Thyroid gland (tissue), 4 donors: ENCODE measurements around the gene CYBC1.

Source experiments
- POLR2A ChIP-seq, 2 donors: fragments of 450-650 bp; IDR thresholded peaks; one replicate each; pipeline ENCODE4 v1.6.1; 2017; ENCODE audit warnings: antibody characterized with exemption in 2 of 2, mild to moderate bottlenecking in 2 of 2, moderate library complexity in 1 of 2
- TF ChIP-seq, protein P1 (sequence below), 6 experiments: fragments of 200-600 bp in 3 of 6; fragments of 450-650 bp in 3 of 6; sonication (generic) in 3 of 6; IDR thresholded peaks; one replicate each; pipeline ENCODE4 v1.5.1; 2016 to 2019; ENCODE audit warnings: antibody characterized with exemption in 6 of 6, mild to moderate bottlenecking in 2 of 6, inconsistent platforms in 1 of 6, moderate library complexity in 1 of 6

DNA sequence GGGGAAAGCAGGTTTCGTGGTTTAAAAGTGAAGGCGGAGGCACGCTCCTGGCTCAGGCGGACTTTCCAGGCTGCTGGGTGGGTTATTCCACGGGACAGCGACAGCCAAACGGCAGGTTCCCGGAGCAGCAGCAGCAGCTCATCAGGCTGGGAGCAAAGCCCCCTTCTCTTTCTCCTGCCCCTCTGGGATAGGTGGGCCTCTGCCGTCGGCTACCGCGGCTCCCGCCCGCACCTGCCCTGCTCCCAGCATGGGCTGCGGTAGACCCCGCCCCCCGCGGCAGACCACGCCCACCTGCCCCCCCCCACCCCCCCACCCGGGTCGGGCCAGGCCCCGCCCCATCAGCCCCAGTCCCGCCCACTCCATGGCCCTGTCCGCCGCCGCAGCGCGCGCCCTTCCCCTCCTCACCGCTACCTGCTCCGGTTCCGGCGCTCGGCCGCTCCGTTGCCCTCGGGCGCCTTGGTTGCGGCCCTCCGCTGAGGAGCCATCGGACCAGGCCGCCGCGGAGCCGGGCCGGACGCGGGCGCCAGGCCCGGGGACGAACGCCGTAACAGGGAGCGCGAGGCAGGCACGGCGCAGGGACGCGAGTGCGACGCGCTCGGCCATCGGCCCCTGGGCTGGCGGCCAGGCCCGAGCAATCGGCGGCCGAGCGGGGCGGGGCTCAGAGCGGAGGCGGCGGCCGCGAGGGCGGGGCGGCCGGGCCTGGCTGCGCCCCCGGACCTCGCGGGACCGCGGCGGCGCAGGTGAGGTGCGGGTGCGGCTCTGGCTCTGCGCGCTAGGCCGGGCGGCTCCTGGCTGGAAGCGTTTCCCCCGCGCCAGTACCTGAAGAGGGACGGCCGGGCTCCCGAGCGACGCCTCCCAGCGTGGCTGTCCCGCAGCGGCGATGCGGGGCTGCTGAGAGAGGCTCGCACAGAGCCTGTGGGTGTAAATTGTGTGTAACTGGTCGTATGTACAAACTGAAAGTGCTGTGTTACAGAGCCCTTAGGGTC, 32.3 kb downstream of the CYBC1 start, which contains the start of the genes HEXD and OGFOD3:
- TF ChIP-seq, protein P1, sequence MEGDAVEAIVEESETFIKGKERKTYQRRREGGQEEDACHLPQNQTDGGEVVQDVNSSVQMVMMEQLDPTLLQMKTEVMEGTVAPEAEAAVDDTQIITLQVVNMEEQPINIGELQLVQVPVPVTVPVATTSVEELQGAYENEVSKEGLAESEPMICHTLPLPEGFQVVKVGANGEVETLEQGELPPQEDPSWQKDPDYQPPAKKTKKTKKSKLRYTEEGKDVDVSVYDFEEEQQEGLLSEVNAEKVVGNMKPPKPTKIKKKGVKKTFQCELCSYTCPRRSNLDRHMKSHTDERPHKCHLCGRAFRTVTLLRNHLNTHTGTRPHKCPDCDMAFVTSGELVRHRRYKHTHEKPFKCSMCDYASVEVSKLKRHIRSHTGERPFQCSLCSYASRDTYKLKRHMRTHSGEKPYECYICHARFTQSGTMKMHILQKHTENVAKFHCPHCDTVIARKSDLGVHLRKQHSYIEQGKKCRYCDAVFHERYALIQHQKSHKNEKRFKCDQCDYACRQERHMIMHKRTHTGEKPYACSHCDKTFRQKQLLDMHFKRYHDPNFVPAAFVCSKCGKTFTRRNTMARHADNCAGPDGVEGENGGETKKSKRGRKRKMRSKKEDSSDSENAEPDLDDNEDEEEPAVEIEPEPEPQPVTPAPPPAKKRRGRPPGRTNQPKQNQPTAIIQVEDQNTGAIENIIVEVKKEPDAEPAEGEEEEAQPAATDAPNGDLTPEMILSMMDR (IDR thresholded peaks at IDR 0.05): peak in 2 of 6 experiments; percentile 39 to 41
- TF ChIP-seq POLR2A (IDR thresholded peaks at IDR 0.05): peak; percentile 27 to 78
